Stimulated activated naive B cell treated with anti-CD40 and anti-IgM and Interleukin-4, amounts not matched to agents 10 μg/mL and 1 μg/mL and 100 μg/mL, for 72 hours (primary cell): ENCODE results near the gene AFP.

ENCODE experiments used
- ATAC-seq, 2 donors: fragments of 150-1000 bp; cut with Tn5 transposase; replicated peaks; 2 replicates each; pipeline ENCODE4 v1.10.0; 2021; ENCODE audit warnings: moderate library complexity in 1 of 2
- DNase-seq: peaks from one replicate; pipeline ENCODE4 v3.0.0; 2021
- H3K27ac Mint-ChIP-seq: one replicate; pipeline ENCODE4 v1.8.0; 2022; ENCODE audit warnings: mild to moderate bottlenecking, mixed read lengths
- H3K27me3 Mint-ChIP-seq, 2 donors: one replicate each; pipeline ENCODE4 v1.8.0; 2022; ENCODE audit warnings: mixed read lengths in 2 of 2
- H3K36me3 Mint-ChIP-seq, 2 donors: one replicate each; pipeline ENCODE4 v1.8.0; 2022; ENCODE audit warnings: mixed read lengths in 2 of 2, mild to moderate bottlenecking in 1 of 2
- H3K4me1 Mint-ChIP-seq, 2 donors: one replicate each; pipeline ENCODE4 v1.8.0; 2022; ENCODE audit warnings: mixed read lengths in 2 of 2, mild to moderate bottlenecking in 1 of 2
- H3K4me3 Mint-ChIP-seq, 2 donors: one replicate each; pipeline ENCODE4 v1.8.0; 2022; ENCODE audit warnings: mild to moderate bottlenecking in 2 of 2, mixed read lengths in 2 of 2, moderate library complexity in 1 of 2
- H3K9me3 Mint-ChIP-seq, 2 donors: one replicate each; pipeline ENCODE4 v1.8.0; 2022; ENCODE audit warnings: mixed read lengths in 2 of 2, mild to moderate bottlenecking in 1 of 2

AFP gene

GRCh38 chr4:73437558-73437956 is 1.5 kb downstream of the AFP start:
- no peak overlapping the region for H3K4me3 Mint-ChIP-seq
- no peaks in the 10 kb centered on the region for H3K4me1 Mint-ChIP-seq
- DNase-seq (no peak), ATAC-seq (no peak)
- no peaks in the 10 kb centered on the region for H3K9me3 Mint-ChIP-seq
- H3K27me3 Mint-ChIP-seq, result peaks cover 0 to 3% of the 10 kb centered on the region in 2 donors
- no peaks in the 10 kb centered on the region for H3K36me3 Mint-ChIP-seq
- no peak overlapping the region for H3K27ac Mint-ChIP-seq

- Mint-ChIP-seq H3K9me3 (no peaks in the 10 kb centered on the region), H3K36me3 (no peaks in the 10 kb centered on the region), H3K4me3 (no peak overlapping the region), H3K27me3 (peaks cover 0 to 3% of the 10 kb centered on the region in 2 donors), H3K4me1 (no peaks in the 10 kb centered on the region), H3K27ac (no peak overlapping the region)
- ATAC-seq, result no peak
- no peak for DNase-seq
Observed at GRCh38 chr4:73438048-73438447, 2.0 kb downstream of the AFP start.

- no peak for DNase-seq
- H3K4me1 Mint-ChIP-seq, result no peaks in the 10 kb centered on the region
- H3K4me3 Mint-ChIP-seq, result no peak overlapping the region
- ATAC-seq, result no peak
- H3K9me3 Mint-ChIP-seq, result no peaks in the 10 kb centered on the region
- H3K27me3 Mint-ChIP-seq, result peaks cover 0 to 3% of the 10 kb centered on the region in 2 donors
- no peak overlapping the region for H3K27ac Mint-ChIP-seq
- H3K36me3 Mint-ChIP-seq, result no peaks in the 10 kb centered on the region
Observed at GRCh38 chr4:73438582-73439215, 2.7 kb downstream of the AFP start.

GRCh38 chr4:73439445-73439844 is 3.4 kb downstream of the AFP start:
- Mint-ChIP-seq H3K27ac (no peak overlapping the region), H3K9me3 (no peaks in the 10 kb centered on the region), H3K36me3 (no peaks in the 10 kb centered on the region), H3K4me3 (no peak overlapping the region), H3K27me3 (peaks cover 0 to 1% of the 10 kb centered on the region in 2 donors), H3K4me1 (no peaks in the 10 kb centered on the region)
- ATAC-seq (no peak), DNase-seq (no peak)

- DNase-seq (no peak), ATAC-seq (no peak)
- Mint-ChIP-seq H3K9me3 (no peaks in the 10 kb centered on the region), H3K4me3 (no peak overlapping the region), H3K36me3 (no peaks in the 10 kb centered on the region), H3K4me1 (no peaks in the 10 kb centered on the region), H3K27me3 (no peaks in the 10 kb centered on the region), H3K27ac (no peak overlapping the region)
Observed at GRCh38 chr4:73439991-73440390, 4.0 kb downstream of the AFP start.

GRCh38 chr4:73440653-73441052 is 4.6 kb downstream of the AFP start:
- Mint-ChIP-seq H3K27ac (no peak overlapping the region), H3K4me3 (no peak overlapping the region), H3K36me3 (no peaks in the 10 kb centered on the region), H3K4me1 (no peaks in the 10 kb centered on the region), H3K27me3 (peaks cover 0 to under 1% of the 10 kb centered on the region in 2 donors), H3K9me3 (no peaks in the 10 kb centered on the region)
- no peak for DNase-seq
- ATAC-seq, result no peak

- H3K27ac Mint-ChIP-seq, result no peak overlapping the region
- H3K4me3 Mint-ChIP-seq, result no peak overlapping the region
- ATAC-seq (no peak), DNase-seq (no peak)
- H3K36me3 Mint-ChIP-seq, result no peaks in the 10 kb centered on the region
- H3K27me3 Mint-ChIP-seq, result peaks cover 3 to 4% of the 10 kb centered on the region in 2 donors
- H3K4me1 Mint-ChIP-seq, result no peaks in the 10 kb centered on the region
- no peaks in the 10 kb centered on the region for H3K9me3 Mint-ChIP-seq
Observed at GRCh38 chr4:73442275-73442674, 6.3 kb downstream of the AFP start.

- H3K9me3 Mint-ChIP-seq, result no peaks in the 10 kb centered on the region
Observed at GRCh38 chr4:73443224-73443623, 7.2 kb downstream of the AFP start.

GRCh38 chr4:73445383-73446335 is 9.6 kb downstream of the AFP start:
- H3K27me3 Mint-ChIP-seq, result peaks cover 4 to 8% of the 10 kb centered on the region in 2 donors
- H3K4me3 Mint-ChIP-seq, result no peak overlapping the region
- H3K9me3 Mint-ChIP-seq, result no peaks in the 10 kb centered on the region
- no peaks in the 10 kb centered on the region for H3K4me1 Mint-ChIP-seq
- ATAC-seq (no peak), DNase-seq (no peak)
- no peaks in the 10 kb centered on the region for H3K36me3 Mint-ChIP-seq
- H3K27ac Mint-ChIP-seq, result no peak overlapping the region

More at GRCh38 chr4:73443224-73443623, 7.2 kb downstream of the AFP start:
- Mint-ChIP-seq H3K27me3 (peaks cover 4 to 8% of the 10 kb centered on the region in 2 donors), H3K4me1 (no peaks in the 10 kb centered on the region), H3K27ac (no peak overlapping the region), H3K4me3 (no peak overlapping the region), H3K36me3 (no peaks in the 10 kb centered on the region)
- no peak for DNase-seq
- ATAC-seq, result no peak

- Mint-ChIP-seq H3K27me3 (peaks cover 4 to 8% of the 10 kb centered on the region in 2 donors), H3K4me1 (no peaks in the 10 kb centered on the region), H3K36me3 (no peaks in the 10 kb centered on the region), H3K27ac (no peak overlapping the region), H3K9me3 (no peaks in the 10 kb centered on the region), H3K4me3 (no peak overlapping the region)
- DNase-seq, result no peak
- peak; percentile 87 to 93 for ATAC-seq
Observed at GRCh38 chr4:73446336-73446938, 10.4 kb downstream of the AFP start.

- ATAC-seq (no peak), DNase-seq (no peak)
- H3K9me3 Mint-ChIP-seq, result no peaks in the 10 kb centered on the region
- peaks cover 4 to 13% of the 10 kb centered on the region in 2 donors for H3K27me3 Mint-ChIP-seq
- no peaks in the 10 kb centered on the region for H3K4me1 Mint-ChIP-seq
- no peak overlapping the region for H3K27ac Mint-ChIP-seq
- H3K36me3 Mint-ChIP-seq, result no peaks in the 10 kb centered on the region
- no peak overlapping the region for H3K4me3 Mint-ChIP-seq
Observed at GRCh38 chr4:73447671-73448070, 11.7 kb downstream of the AFP start.

- ATAC-seq (no peak), DNase-seq (no peak)
- no peaks in the 10 kb centered on the region for H3K4me1 Mint-ChIP-seq
- no peak overlapping the region for H3K27ac Mint-ChIP-seq
- no peaks in the 10 kb centered on the region for H3K36me3 Mint-ChIP-seq
- H3K4me3 Mint-ChIP-seq, result no peak overlapping the region
- H3K9me3 Mint-ChIP-seq, result no peaks in the 10 kb centered on the region
- H3K27me3 Mint-ChIP-seq, result peaks cover 4 to 15% of the 10 kb centered on the region in 2 donors
Observed at GRCh38 chr4:73448448-73449203, 12.6 kb downstream of the AFP start.

- Mint-ChIP-seq H3K4me3 (no peak overlapping the region), H3K27ac (no peak overlapping the region), H3K36me3 (no peaks in the 10 kb centered on the region), H3K9me3 (no peaks in the 10 kb centered on the region), H3K27me3 (peaks cover 4 to 15% of the 10 kb centered on the region in 2 donors), H3K4me1 (no peaks in the 10 kb centered on the region)
- DNase-seq (no peak), ATAC-seq (no peak)
Observed at GRCh38 chr4:73450398-73451004, 14.5 kb downstream of the AFP start.

GRCh38 chr4:73451404-73451803 is 15.4 kb downstream of the AFP start:
- Mint-ChIP-seq H3K36me3 (no peaks in the 10 kb centered on the region), H3K4me1 (no peaks in the 10 kb centered on the region), H3K27me3 (peaks cover 0 to 15% of the 10 kb centered on the region in 2 donors), H3K27ac (no peak overlapping the region), H3K4me3 (no peak overlapping the region), H3K9me3 (no peaks in the 10 kb centered on the region)
- DNase-seq (no peak), ATAC-seq (no peak)
